ENCODE measurements around the gene TMEM165.
"Not testable (repeated sequence)": the region's sequence is repeated elsewhere in the genome, so short reads cannot be mapped to it uniquely, and the experiment has no call there.

The TMEM165 gene

GRCh38 chr4:55348466-55348865, 47.3 kb upstream of the TMEM165 start:
- ChIA-PET CTCF (no interaction called here), POLR2A (no interaction called here)
- no peaks in the 10 kb centered on the region for H3K4me1 ChIP-seq (ENCODE audit: control insufficient read depth, insufficient read depth, low read length)
- H3K4me3 ChIP-seq (ENCODE audit: low read depth, low read length): no peak overlapping the region
- H3K27ac ChIP-seq (ENCODE audit: extremely low read depth, low read depth, low read length): no peak overlapping the region
- H3K36me3 ChIP-seq (ENCODE audit: control insufficient read depth in 2 of 2, insufficient read depth in 1 of 2, low read length in 2 of 2): peaks cover 0 to 16% of the 10 kb centered on the region in 2 experiments; a peak in 1 of 3 replicates
- no peaks in the 10 kb centered on the region for H3K9me3 ChIP-seq (ENCODE audit: control insufficient read depth, insufficient read depth, low read depth, low read length)
- TF ChIP-seq ZNF521 (tag by site-specific recombination; IDR thresholded peaks at IDR 0.05) (no peak), SCRT2 (tag by site-specific recombination; IDR thresholded peaks at IDR 0.05) (no peak)

GRCh38 chr4:55350870-55351269, 44.9 kb upstream of the TMEM165 start:
- CTCF ChIA-PET; H3K4me1 ChIP-seq (ENCODE audit: control insufficient read depth, insufficient read depth, low read length); H3K9me3 ChIP-seq (ENCODE audit: control insufficient read depth, insufficient read depth, low read depth, low read length); H3K27ac ChIP-seq (ENCODE audit: extremely low read depth, low read depth, low read length); POLR2A ChIA-PET; H3K4me3 ChIP-seq (ENCODE audit: low read depth, low read length): not testable (repeated sequence)
- peak; percentile 37 for TF ChIP-seq ZFHX2 (tag by site-specific recombination; conservative IDR thresholded peaks at IDR 0.05)
- H3K36me3 ChIP-seq (ENCODE audit: control insufficient read depth in 2 of 2, insufficient read depth in 1 of 2, low read length in 2 of 2): peaks cover 0 to 16% of the 10 kb centered on the region in 2 experiments; a peak in 1 of 3 replicates

- POLR2A ChIA-PET: no interaction called here
- Histone ChIP-seq H3K27ac (ENCODE audit: extremely low read depth, low read depth, low read length) (no peak overlapping the region), H3K4me1 (ENCODE audit: control insufficient read depth, insufficient read depth, low read length) (no peaks in the 10 kb centered on the region), H3K36me3 (ENCODE audit: control insufficient read depth in 2 of 2, insufficient read depth in 1 of 2, low read length in 2 of 2) (peaks cover 0 to 16% of the 10 kb centered on the region in 2 experiments; a peak in 1 of 3 replicates), H3K9me3 (ENCODE audit: control insufficient read depth, insufficient read depth, low read depth, low read length) (no peaks in the 10 kb centered on the region), H3K4me3 (ENCODE audit: low read depth, low read length) (no peak overlapping the region)
- CTCF ChIA-PET: no interaction called here
- TF ChIP-seq ZBTB6 (tag by site-specific recombination; IDR thresholded peaks at IDR 0.05): no peak
- TF ChIP-seq ZNF660 (tag by site-specific recombination; IDR thresholded peaks at IDR 0.05): no peak
- TF ChIP-seq SETDB1 (IDR thresholded peaks at IDR 0.05; ENCODE audit: insufficient read length, low read length): no peak
- TF ChIP-seq ZNF202 (tag by site-specific recombination; IDR thresholded peaks at IDR 0.05; ENCODE audit: borderline replicate concordance): no peak
Measured at GRCh38 chr4:55351824-55352223, 43.9 kb upstream of the TMEM165 start.

- Histone ChIP-seq H3K36me3 (ENCODE audit: control insufficient read depth in 2 of 2, insufficient read depth in 1 of 2, low read length in 2 of 2) (peaks cover 0 to 16% of the 10 kb centered on the region in 2 experiments; a peak in 1 of 3 replicates), H3K9me3 (ENCODE audit: control insufficient read depth, insufficient read depth, low read depth, low read length) (no peaks in the 10 kb centered on the region), H3K27ac (ENCODE audit: extremely low read depth, low read depth, low read length) (no peak overlapping the region), H3K4me3 (ENCODE audit: low read depth, low read length) (no peak overlapping the region), H3K4me1 (ENCODE audit: control insufficient read depth, insufficient read depth, low read length) (no peaks in the 10 kb centered on the region)
- TF ChIP-seq EGR2 (tag by site-specific recombination; IDR thresholded peaks at IDR 0.05; ENCODE audit: low read depth): peak; percentile 33; the same call in 1 of the 2 replicates
- TF ChIP-seq ZNF558 (tag by site-specific recombination; IDR thresholded peaks at IDR 0.05): no peak
- TF ChIP-seq ZFHX2 (tag by site-specific recombination; conservative IDR thresholded peaks at IDR 0.05): peak; percentile 25; the same call in 1 of the 2 replicates
- CTCF ChIA-PET: interaction anchor here (0.6 to 1.1 kb wide), 2 partner anchors 35 to 197 kb away, joined by 3 read pairs; no protein-coding TSS in a partner anchor
- POLR2A ChIA-PET: no interaction called here
Measured at GRCh38 chr4:55352726-55353125, 43.0 kb upstream of the TMEM165 start.

- H3K36me3 ChIP-seq (ENCODE audit: control insufficient read depth in 2 of 2, insufficient read depth in 1 of 2, low read length in 2 of 2): peaks cover 0 to 16% of the 10 kb centered on the region in 2 experiments; a peak in 1 of 3 replicates
- H3K4me1 ChIP-seq (ENCODE audit: control insufficient read depth, insufficient read depth, low read length); H3K9me3 ChIP-seq (ENCODE audit: control insufficient read depth, insufficient read depth, low read depth, low read length); H3K27ac ChIP-seq (ENCODE audit: extremely low read depth, low read depth, low read length); H3K4me3 ChIP-seq (ENCODE audit: low read depth, low read length); POLR2A ChIA-PET: not testable (repeated sequence)
- CTCF ChIA-PET: interaction anchor here (0.6 to 1.1 kb wide), 3 partner anchors 34 to 382 kb away, joined by 3 read pairs; no protein-coding TSS in a partner anchor
Measured at GRCh38 chr4:55353228-55353747, 42.5 kb upstream of the TMEM165 start.

- ChIA-PET CTCF (interaction anchor here (0.6 kb wide), 1 partner anchor 195 kb away, joined by 3 read pairs; no protein-coding TSS in a partner anchor), POLR2A (no interaction called here)
- no peak overlapping the region for H3K4me3 ChIP-seq (ENCODE audit: low read depth, low read length)
- TF ChIP-seq PRDM1 (tag by site-specific recombination; IDR thresholded peaks at IDR 0.05) (no peak), ZNF514 (tag by site-specific recombination; IDR thresholded peaks at IDR 0.05) (no peak), ZNF155 (tag by site-specific recombination; IDR thresholded peaks at IDR 0.05) (no peak), ZSCAN16 (tag by site-specific recombination; IDR thresholded peaks at IDR 0.05) (no peak), ZNF223 (tag by site-specific recombination; IDR thresholded peaks at IDR 0.05) (no peak), ZNF394 (tag by site-specific recombination; IDR thresholded peaks at IDR 0.05; ENCODE audit: borderline replicate concordance) (no peak), TCF7L2 (IDR thresholded peaks at IDR 0.05; ENCODE audit: borderline replicate concordance, low read depth, low read length) (no peak), MZF1 (tag by site-specific recombination; IDR thresholded peaks at IDR 0.05; ENCODE audit: borderline replicate concordance) (no peak), ZBTB6 (tag by site-specific recombination; IDR thresholded peaks at IDR 0.05) (no peak), ZNF239 (tag by site-specific recombination; IDR thresholded peaks at IDR 0.05) (no peak), SP3 (tag by site-specific recombination; IDR thresholded peaks at IDR 0.05) (no peak), KLF7 (tag by site-specific recombination; IDR thresholded peaks at IDR 0.05; ENCODE audit: borderline replicate concordance) (no peak)
Measured at GRCh38 chr4:55354648-55355047, 41.1 kb upstream of the TMEM165 start.

More at GRCh38 chr4:55354648-55355047, 41.1 kb upstream of the TMEM165 start:
- Histone ChIP-seq H3K9me3 (ENCODE audit: control insufficient read depth, insufficient read depth, low read depth, low read length) (no peaks in the 10 kb centered on the region), H3K36me3 (ENCODE audit: control insufficient read depth in 2 of 2, insufficient read depth in 1 of 2, low read length in 2 of 2) (peaks cover 0 to 16% of the 10 kb centered on the region in 2 experiments; a peak in 1 of 3 replicates), H3K4me1 (ENCODE audit: control insufficient read depth, insufficient read depth, low read length) (no peaks in the 10 kb centered on the region), H3K27ac (ENCODE audit: extremely low read depth, low read depth, low read length) (no peak overlapping the region)

All from HEK293 (cell line).